Measurements from ENCODE around the gene PRPF31.

DNA sequence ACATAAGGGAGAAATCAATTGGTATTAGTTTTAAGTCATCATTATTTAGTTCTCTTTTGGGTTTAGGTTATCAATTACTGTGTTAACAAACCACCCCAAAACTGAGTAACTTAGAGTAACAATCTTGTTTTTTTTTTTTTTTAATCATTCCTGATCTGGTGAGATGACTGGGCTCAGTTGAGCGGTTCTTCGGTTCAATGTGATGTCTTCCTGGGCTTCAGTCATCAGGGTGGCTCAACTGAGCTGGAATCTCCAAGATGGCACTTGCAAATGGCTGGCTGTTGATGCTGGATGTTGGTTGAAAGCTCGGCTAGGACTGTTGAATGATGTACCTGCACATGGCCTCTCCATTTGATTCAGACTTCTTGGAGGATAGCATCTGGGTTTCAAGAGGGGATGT lies 31.1 kb upstream of the PRPF31 start:
- TF ChIP-seq, protein P1, sequence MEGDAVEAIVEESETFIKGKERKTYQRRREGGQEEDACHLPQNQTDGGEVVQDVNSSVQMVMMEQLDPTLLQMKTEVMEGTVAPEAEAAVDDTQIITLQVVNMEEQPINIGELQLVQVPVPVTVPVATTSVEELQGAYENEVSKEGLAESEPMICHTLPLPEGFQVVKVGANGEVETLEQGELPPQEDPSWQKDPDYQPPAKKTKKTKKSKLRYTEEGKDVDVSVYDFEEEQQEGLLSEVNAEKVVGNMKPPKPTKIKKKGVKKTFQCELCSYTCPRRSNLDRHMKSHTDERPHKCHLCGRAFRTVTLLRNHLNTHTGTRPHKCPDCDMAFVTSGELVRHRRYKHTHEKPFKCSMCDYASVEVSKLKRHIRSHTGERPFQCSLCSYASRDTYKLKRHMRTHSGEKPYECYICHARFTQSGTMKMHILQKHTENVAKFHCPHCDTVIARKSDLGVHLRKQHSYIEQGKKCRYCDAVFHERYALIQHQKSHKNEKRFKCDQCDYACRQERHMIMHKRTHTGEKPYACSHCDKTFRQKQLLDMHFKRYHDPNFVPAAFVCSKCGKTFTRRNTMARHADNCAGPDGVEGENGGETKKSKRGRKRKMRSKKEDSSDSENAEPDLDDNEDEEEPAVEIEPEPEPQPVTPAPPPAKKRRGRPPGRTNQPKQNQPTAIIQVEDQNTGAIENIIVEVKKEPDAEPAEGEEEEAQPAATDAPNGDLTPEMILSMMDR (IDR thresholded peaks at IDR 0.05): no peak
- TF ChIP-seq EP300 (IDR thresholded peaks at IDR 0.05; ENCODE audit: borderline replicate concordance in 1 of 2, low read depth in 1 of 2, low read length in 1 of 2) (no peak), RAD21 (IDR thresholded peaks at IDR 0.05; ENCODE audit: low read length) (no peak), YY1 (IDR thresholded peaks at IDR 0.05; ENCODE audit: low read depth) (no peak), GABPA (IDR thresholded peaks at IDR 0.05; ENCODE audit: low read depth) (no peak), SIN3A (IDR thresholded peaks at IDR 0.05; ENCODE audit: borderline replicate concordance, low read depth, low read length) (no peak), JUND (IDR thresholded peaks at IDR 0.05) (no peak), SMC3 (IDR thresholded peaks at IDR 0.05; ENCODE audit: low read depth, low read length) (no peak), RFX5 (IDR thresholded peaks at IDR 0.05; ENCODE audit: low read length) (no peak)
